Mesendoderm (in vitro differentiated cells): ENCODE results near the gene MDM2.

ENCODE experiments used
- DNase-seq: peaks from one replicate; pipeline ENCODE4 v3.0.0; 2013
- H2AK5ac ChIP-seq: 2 replicates; pipeline ENCODE4 v1.6.1; 2013; ENCODE audit warnings: low read length, inconsistent platforms
- H2BK120ac ChIP-seq: 2 replicates; pipeline ENCODE4 v1.6.1; 2013; ENCODE audit warnings: low read depth, mild to moderate bottlenecking, low read length, moderate library complexity, mixed read lengths
- H2BK15ac ChIP-seq: replicated peaks from 2 replicates; pipeline ENCODE4 v1.6.1; 2013; ENCODE audit warnings: low read depth, mild to moderate bottlenecking, moderate library complexity
- H2BK5ac ChIP-seq: 2 replicates; pipeline ENCODE4 v1.6.1; 2013; ENCODE audit warnings: low read length, inconsistent platforms
- H3K18ac ChIP-seq: 2 replicates; pipeline ENCODE4 v1.6.1; 2013; ENCODE audit warnings: mild to moderate bottlenecking, low read length, mixed read lengths
- H3K23ac ChIP-seq: one replicate; pipeline ENCODE4 v1.6.1; 2013; ENCODE audit warnings: low read length
- H3K27ac ChIP-seq: 2 replicates; pipeline ENCODE4 v1.5.1; 2013; ENCODE audit warnings: low read depth, mild to moderate bottlenecking, inconsistent platforms, low read length, moderate library complexity
- H3K27me3 ChIP-seq: 2 replicates; pipeline ENCODE4 v1.6.1; 2013; ENCODE audit warnings: low read length, control low read depth, mild to moderate bottlenecking, inconsistent platforms; ENCODE audit not compliant: insufficient read depth, poor library complexity
- H3K36me3 ChIP-seq: 2 replicates; pipeline ENCODE4 v1.6.1; 2013; ENCODE audit warnings: low read length, inconsistent platforms; ENCODE audit not compliant: control insufficient read depth, insufficient read depth
- H3K4ac ChIP-seq: one replicate; pipeline ENCODE4 v1.6.1; 2013; ENCODE audit warnings: low read depth, mild to moderate bottlenecking, low read length, moderate library complexity
- H3K4me1 ChIP-seq: 2 replicates; pipeline ENCODE4 v1.6.1; 2013; ENCODE audit warnings: low read depth, low read length, inconsistent platforms; ENCODE audit not compliant: control insufficient read depth
- H3K4me2 ChIP-seq: 2 replicates; pipeline ENCODE4 v1.6.1; 2013; ENCODE audit warnings: low read length
- H3K4me3 ChIP-seq: 2 replicates; pipeline ENCODE4 v1.5.1; 2013; ENCODE audit warnings: mild to moderate bottlenecking, low read length
- H3K56ac ChIP-seq: one replicate; pipeline ENCODE4 v1.6.1; 2013; ENCODE audit warnings: low read length
- H3K79me1 ChIP-seq: 2 replicates; pipeline ENCODE4 v1.6.1; 2013; ENCODE audit warnings: low read length, inconsistent platforms
- H3K79me2 ChIP-seq: 2 replicates; pipeline ENCODE4 v1.6.1; 2013; ENCODE audit warnings: mild to moderate bottlenecking, low read length; ENCODE audit not compliant: control insufficient read depth, insufficient read depth
- H3K9ac ChIP-seq: 2 replicates; pipeline ENCODE4 v1.6.1; 2013; ENCODE audit warnings: low read length, inconsistent platforms
- H4K5ac ChIP-seq: one replicate; pipeline ENCODE4 v1.6.1; 2013; ENCODE audit warnings: low read length
- H4K8ac ChIP-seq: one replicate; pipeline ENCODE4 v1.6.1; 2013; ENCODE audit warnings: low read depth, mild to moderate bottlenecking, control low read depth, low read length, moderate library complexity
- WGBS: extraction: QIAGEN DNeasy Blood & Tissue Kit; methylation state at CpG from one replicate; pipeline ENCODE4 v1.1.7; 2013; ENCODE audit warnings: low lambda C conversion rate, missing lambda C conversion rate; ENCODE audit not compliant: insufficient coverage; ENCODE audit errors: extremely low coverage; 5-methylcytosine and 5-hydroxymethylcytosine counted together

The MDM2 gene

DNA sequence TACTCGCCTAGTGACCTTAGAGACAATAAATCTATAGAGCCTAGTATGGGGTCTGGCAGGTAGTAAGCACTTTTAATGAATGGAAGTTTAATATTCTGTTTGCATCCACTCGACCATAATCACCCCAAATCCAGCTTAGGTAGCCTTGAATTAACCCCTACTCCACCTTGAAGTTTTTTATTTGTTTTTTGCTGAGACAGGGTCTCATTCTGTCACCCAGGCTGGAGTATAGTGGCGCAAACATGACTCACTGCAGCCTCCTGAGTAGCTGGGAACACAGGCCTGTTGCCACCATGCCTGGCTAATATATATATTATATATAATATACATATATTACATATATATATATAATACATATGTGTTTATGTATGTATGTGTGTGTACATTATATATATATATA, 38.8 kb downstream of the MDM2 start:
- Histone ChIP-seq H2BK5ac (no peak overlapping the region), H3K9ac (no peak overlapping the region), H3K79me1 (no peaks in the 10 kb centered on the region), H4K5ac (no peak overlapping the region), H3K4me1 (no peaks in the 10 kb centered on the region), H2BK120ac (no peak overlapping the region), H3K36me3 (peaks cover under 1% of the 10 kb centered on the region), H4K8ac (no peak overlapping the region), H3K4me3 (no peak overlapping the region), H3K56ac (no peak overlapping the region), H2AK5ac (no peak overlapping the region), H3K79me2 (no peaks in the 10 kb centered on the region), H2BK15ac (no peak overlapping the region), H3K27ac (no peak overlapping the region), H3K4me2 (no peak overlapping the region), H3K18ac (no peak overlapping the region), H3K23ac (no peak overlapping the region), H3K4ac (no peak overlapping the region), H3K27me3 (no peaks in the 10 kb centered on the region)
- no peak for DNase-seq
- no CpG with 5 or more reads among the region's 3 CpGs for WGBS

DNA sequence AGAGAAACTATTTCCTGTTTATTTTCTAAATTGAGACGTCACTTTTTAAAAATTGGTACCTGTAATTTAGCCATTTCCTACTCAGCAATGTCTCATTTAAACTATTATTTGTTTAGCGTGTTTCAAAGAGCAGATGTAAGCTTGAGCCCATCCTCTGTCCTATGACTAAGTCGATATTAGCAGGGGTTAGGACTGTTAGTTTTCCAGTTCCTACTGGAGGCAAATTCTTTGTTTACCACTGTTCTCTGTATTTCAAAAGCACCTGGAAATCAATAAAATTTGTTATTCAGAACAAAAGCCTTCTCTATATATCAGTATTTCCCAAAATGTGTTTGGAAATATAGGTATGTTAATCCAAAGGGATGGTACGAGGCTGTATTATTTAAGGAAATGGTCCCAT, 42.4 kb downstream of the MDM2 start:
- Histone ChIP-seq H2AK5ac (no peak overlapping the region), H3K4me3 (no peak overlapping the region), H3K27ac (no peak overlapping the region), H3K23ac (no peak overlapping the region), H3K4me1 (no peaks in the 10 kb centered on the region), H2BK5ac (no peak overlapping the region), H3K4ac (no peak overlapping the region), H3K79me1 (no peaks in the 10 kb centered on the region), H3K56ac (no peak overlapping the region), H3K79me2 (no peaks in the 10 kb centered on the region), H4K5ac (no peak overlapping the region), H2BK15ac (no peak overlapping the region), H3K36me3 (no peaks in the 10 kb centered on the region), H2BK120ac (no peak overlapping the region), H3K4me2 (no peak overlapping the region), H3K9ac (no peak overlapping the region), H4K8ac (no peak overlapping the region), H3K27me3 (no peaks in the 10 kb centered on the region), H3K18ac (no peak overlapping the region)
- WGBS, result no CpG with 5 or more reads among the region's 4 CpGs
- no peak for DNase-seq

DNA sequence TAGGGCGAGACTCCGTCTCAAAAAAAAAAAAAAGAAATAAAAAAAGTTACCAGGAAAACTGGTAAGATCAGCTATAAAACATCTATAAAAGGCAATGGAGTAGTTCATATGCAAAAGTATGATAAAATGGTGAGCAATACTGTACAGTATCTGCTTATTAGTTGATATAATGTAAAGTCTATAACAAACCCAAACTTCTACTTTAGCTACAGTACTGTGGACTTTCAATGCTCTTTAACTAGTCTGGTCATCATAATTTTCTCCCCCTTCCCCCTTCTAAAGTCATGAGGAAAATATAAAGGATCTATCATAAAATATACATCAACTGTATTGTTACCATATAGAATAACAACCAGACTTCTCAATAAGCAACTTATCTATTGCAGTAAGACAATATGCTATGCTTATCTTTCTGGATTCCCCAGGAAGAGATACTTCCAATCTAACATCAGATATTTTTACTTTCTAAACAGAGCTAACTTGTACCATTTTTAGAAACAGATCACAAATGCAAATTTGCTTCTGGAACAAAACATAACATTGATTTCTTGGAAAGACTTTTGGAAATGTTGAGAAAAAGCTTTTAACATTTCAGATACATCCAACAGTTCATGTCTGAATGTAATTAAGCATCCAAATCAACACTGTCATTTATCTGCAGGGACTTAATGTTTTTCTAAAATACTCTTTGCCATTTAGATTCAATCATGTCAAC, 43.8 kb downstream of the MDM2 start:
- Histone ChIP-seq H3K79me1 (no peaks in the 10 kb centered on the region), H2BK15ac (no peak overlapping the region), H2BK5ac (no peak overlapping the region), H3K23ac (no peak overlapping the region), H3K36me3 (no peaks in the 10 kb centered on the region), H3K56ac (no peak overlapping the region), H4K5ac (no peak overlapping the region), H3K9ac (no peak overlapping the region), H3K27me3 (no peaks in the 10 kb centered on the region), H3K18ac (no peak overlapping the region), H4K8ac (no peak overlapping the region), H2AK5ac (no peak overlapping the region), H3K4me2 (no peak overlapping the region), H2BK120ac (no peak overlapping the region), H3K4me3 (no peak overlapping the region), H3K27ac (no peak overlapping the region), H3K4ac (no peak overlapping the region), H3K79me2 (no peaks in the 10 kb centered on the region), H3K4me1 (no peaks in the 10 kb centered on the region)
- DNase-seq, result no peak
- WGBS, result no CpG with 5 or more reads among the region's 2 CpGs

DNA sequence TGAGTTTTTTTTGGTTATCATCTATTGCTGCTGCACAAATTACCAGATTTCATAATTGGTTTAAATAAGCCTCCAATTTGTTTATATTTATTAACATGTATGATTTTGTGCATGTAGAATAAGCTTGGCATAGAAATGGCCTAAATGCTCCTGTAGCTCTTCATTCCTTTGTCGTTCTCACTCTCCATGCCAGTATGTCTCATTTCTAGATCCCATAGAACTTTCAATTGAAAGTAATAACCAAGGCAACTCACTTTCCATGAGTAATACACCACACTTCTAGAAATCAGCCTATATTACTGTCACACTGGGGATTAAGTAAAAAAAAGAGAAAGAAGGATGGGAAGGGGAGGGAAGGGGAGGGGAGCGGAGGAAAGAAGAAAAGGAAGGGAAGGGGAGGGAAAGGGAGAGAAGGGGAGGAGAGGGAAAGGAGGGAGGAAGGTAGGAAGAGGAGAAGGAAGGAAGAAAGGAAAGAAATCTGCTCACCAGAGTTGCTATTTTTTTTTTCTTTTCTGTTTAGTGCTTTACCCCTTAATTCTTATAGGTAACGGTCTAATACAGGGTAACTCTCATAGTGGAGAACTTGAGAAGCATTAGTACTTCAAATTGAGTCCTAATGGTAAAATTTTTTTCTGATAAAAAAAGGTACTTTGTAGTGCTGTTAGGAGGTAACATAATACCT, 45.6 kb downstream of the MDM2 start:
- Histone ChIP-seq H3K4ac (no peak overlapping the region), H3K9ac (no peak overlapping the region), H3K4me1 (no peaks in the 10 kb centered on the region), H2BK120ac (no peak overlapping the region), H3K18ac (no peak overlapping the region), H3K4me2 (no peak overlapping the region), H4K5ac (no peak overlapping the region), H3K4me3 (no peak overlapping the region), H4K8ac (no peak overlapping the region), H3K79me2 (no peaks in the 10 kb centered on the region), H2BK15ac (no peak overlapping the region), H2AK5ac (no peak overlapping the region), H3K36me3 (no peaks in the 10 kb centered on the region), H3K23ac (no peak overlapping the region), H3K56ac (no peak overlapping the region), H3K79me1 (no peaks in the 10 kb centered on the region), H3K27ac (no peak overlapping the region), H2BK5ac (no peak overlapping the region), H3K27me3 (no peaks in the 10 kb centered on the region)
- no peak for DNase-seq
- no CpG with 5 or more reads among the region's 3 CpGs for WGBS

DNA sequence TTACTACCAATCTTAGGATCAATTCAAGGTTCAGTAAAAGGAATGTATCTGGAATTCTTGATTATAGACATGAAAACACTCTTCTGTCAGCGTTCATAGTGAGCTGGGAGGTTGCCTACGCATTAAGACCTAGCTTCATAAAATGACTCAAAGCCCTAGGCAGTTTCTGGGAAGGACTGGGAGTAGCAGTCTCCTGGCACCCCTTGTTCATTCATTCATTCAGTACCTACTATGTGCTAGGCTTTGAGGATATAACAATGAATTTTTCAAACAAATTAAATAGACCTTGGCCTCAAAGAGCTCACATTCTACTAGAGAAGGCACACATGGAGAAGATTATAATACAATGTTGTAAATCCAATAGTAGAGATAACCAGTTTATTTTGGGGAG, 46.1 kb downstream of the MDM2 start:
- Histone ChIP-seq H4K5ac (no peak overlapping the region), H3K23ac (no peak overlapping the region), H3K4me3 (no peak overlapping the region), H3K56ac (no peak overlapping the region), H3K18ac (no peak overlapping the region), H3K79me1 (no peaks in the 10 kb centered on the region), H2AK5ac (no peak overlapping the region), H3K9ac (no peak overlapping the region), H3K79me2 (no peaks in the 10 kb centered on the region), H4K8ac (no peak overlapping the region), H2BK15ac (no peak overlapping the region), H3K4me1 (no peaks in the 10 kb centered on the region), H3K4me2 (no peak overlapping the region), H3K4ac (no peak overlapping the region), H3K36me3 (no peaks in the 10 kb centered on the region), H3K27me3 (no peaks in the 10 kb centered on the region), H2BK5ac (no peak overlapping the region), H3K27ac (no peak overlapping the region), H2BK120ac (no peak overlapping the region)
- no peak for DNase-seq
- no CpG with 5 or more reads among the region's 2 CpGs for WGBS

DNA sequence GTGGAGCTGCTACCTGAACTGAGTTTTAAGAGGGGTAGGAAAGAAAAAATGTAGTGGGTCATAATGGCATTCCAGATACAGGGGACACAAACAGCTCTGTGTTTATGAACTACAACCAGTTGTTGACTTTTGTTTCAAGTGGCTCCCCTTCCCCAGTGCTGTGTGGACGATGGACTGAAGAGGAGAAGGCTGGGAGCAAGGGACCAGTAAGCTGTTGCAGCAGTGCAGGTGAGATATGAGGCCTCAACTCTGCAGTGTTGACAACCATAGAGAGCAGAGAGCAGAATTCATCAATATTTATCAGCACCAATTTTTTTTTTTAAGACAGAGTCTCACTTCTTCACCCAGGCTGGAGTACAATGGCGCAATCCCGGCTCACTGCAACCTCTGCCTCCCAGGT, 46.6 kb downstream of the MDM2 start:
- Histone ChIP-seq H3K23ac (no peak overlapping the region), H3K18ac (no peak overlapping the region), H3K4me1 (no peaks in the 10 kb centered on the region), H4K8ac (no peak overlapping the region), H3K56ac (no peak overlapping the region), H2BK5ac (no peak overlapping the region), H3K27ac (no peak overlapping the region), H2BK15ac (no peak overlapping the region), H3K4ac (no peak overlapping the region), H3K27me3 (no peaks in the 10 kb centered on the region), H2BK120ac (no peak overlapping the region), H3K4me3 (no peak overlapping the region), H4K5ac (no peak overlapping the region), H3K79me2 (no peaks in the 10 kb centered on the region), H3K4me2 (no peak overlapping the region), H3K36me3 (no peaks in the 10 kb centered on the region), H3K9ac (no peak overlapping the region), H3K79me1 (no peaks in the 10 kb centered on the region), H2AK5ac (no peak overlapping the region)
- DNase-seq, result no peak
- no CpG with 5 or more reads among the region's 3 CpGs for WGBS
